IMR-90 (cell line): Measurements from ENCODE around the gene EXOC6.

Source experiments
- BHLHE40 ChIP-seq: fragments of 150-350 bp; IDR thresholded peaks from 2 replicates; pipeline ENCODE4 v1.6.1; 2016; ENCODE audit warnings: mild to moderate bottlenecking, low read depth, low read length
- POLR2A ChIP-seq: IDR thresholded peaks from 2 replicates; pipeline ENCODE4 v1.6.1; 2012; ENCODE audit warnings: mild to moderate bottlenecking, low read depth, low read length
- RCOR1 ChIP-seq: IDR thresholded peaks from 2 replicates; pipeline ENCODE4 v1.6.1; 2012; ENCODE audit warnings: mild to moderate bottlenecking, low read length, improper control_type of control experiment; ENCODE audit not compliant: insufficient replicate concordance
- TF ChIP-seq, protein P1 (sequence below): conservative IDR thresholded peaks from 2 replicates; pipeline ENCODE4 v1.5.1; 2012; ENCODE audit warnings: mild to moderate bottlenecking, low read depth, low read length, improper control_type of control experiment

DNA sequence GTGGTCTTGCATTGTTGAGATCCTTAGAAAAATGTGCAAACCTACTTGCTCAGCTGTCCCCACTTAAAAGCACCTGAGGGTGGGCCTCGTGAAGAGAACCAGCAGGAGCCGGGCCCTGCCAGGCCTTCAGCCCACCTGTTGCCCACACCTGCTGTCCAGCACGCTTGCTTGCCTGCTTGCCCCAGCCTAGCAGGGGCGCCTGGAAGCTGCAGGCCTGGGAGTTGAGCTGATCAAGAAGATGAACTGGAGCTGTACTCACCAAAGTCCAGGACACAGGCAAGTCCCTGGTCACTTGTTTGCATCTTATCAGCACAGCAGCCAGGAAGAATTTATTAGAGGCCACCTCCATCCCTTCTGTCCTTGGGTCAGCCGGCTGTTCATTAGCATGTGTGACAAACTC is 248.6 kb downstream of the EXOC6 start:
- TF ChIP-seq BHLHE40 (no peak), POLR2A (no peak), RCOR1 (no peak)
- TF ChIP-seq, protein P1, sequence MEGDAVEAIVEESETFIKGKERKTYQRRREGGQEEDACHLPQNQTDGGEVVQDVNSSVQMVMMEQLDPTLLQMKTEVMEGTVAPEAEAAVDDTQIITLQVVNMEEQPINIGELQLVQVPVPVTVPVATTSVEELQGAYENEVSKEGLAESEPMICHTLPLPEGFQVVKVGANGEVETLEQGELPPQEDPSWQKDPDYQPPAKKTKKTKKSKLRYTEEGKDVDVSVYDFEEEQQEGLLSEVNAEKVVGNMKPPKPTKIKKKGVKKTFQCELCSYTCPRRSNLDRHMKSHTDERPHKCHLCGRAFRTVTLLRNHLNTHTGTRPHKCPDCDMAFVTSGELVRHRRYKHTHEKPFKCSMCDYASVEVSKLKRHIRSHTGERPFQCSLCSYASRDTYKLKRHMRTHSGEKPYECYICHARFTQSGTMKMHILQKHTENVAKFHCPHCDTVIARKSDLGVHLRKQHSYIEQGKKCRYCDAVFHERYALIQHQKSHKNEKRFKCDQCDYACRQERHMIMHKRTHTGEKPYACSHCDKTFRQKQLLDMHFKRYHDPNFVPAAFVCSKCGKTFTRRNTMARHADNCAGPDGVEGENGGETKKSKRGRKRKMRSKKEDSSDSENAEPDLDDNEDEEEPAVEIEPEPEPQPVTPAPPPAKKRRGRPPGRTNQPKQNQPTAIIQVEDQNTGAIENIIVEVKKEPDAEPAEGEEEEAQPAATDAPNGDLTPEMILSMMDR, result no peak
